HG03442 (cell line): ENCODE measurements around the gene SMIM15.

ENCODE experiments used
- ATAC-seq: cut with Tn5 transposase; IDR thresholded peaks from one replicate; pipeline ENCODE4 v1.9.1; 2021; ENCODE audit warnings: mild to moderate bottlenecking, moderate library complexity; ENCODE audit not compliant: unreplicated experiment

SMIM15 gene

DNA sequence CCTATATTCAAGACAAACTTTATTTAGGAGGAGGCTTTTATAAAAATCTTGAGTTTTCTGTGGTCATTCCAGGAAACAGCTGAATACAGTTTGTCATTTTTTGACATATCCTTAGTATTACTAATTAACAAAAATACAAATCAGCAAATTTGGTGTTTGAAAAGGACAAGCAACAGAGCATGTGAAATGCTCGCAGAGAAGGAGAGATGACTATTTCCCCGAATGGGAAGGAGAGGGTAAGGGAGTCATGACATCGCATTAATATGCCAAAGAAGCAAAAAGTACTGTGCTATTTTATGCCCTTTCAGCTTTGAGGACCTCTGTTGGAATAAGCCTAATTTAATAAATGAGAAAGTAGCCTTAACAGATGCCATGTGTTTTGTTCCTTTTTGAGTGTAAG, 1.8 kb downstream of the SMIM15 start:
- ATAC-seq: no peak

DNA sequence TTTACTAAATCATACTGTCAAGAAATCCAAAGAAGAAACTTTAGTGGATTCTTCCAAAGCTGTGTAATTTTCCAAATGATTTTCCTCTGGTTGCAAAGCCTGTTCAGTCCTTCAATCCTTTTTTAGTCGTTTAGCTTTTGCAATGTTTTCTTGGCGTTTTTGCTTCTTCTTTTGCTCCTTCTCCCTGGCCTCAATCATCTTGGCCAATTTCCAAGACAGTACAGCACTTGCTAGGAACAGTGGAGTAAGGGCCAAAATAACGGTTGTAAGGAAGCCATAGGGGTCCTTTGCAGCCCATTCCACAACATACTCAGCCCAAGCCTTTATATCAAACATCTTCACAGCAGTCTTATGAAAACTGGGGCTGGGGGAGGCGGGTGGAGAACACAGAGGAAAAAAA, 2.4 kb downstream of the SMIM15 start:
- no peak for ATAC-seq

DNA sequence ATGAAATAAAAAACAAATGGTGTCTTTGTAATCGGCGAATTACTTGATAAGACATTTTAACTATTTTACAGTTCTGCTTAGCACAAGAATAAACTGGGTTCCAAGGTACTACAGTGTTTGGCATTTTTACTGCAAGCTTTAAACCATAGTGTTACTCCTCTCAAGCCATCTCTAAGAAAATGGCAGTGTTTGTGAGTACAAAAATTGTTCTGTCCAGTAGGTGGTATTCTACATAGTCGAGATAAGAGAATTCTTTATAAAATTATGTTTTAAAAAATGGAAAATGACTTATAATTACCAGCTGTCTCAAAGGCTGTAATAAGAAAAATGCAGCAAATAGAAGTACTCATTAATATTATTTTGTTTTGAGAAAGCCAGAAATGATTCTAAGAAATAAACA, 3.2 kb downstream of the SMIM15 start:
- ATAC-seq: no peak

DNA sequence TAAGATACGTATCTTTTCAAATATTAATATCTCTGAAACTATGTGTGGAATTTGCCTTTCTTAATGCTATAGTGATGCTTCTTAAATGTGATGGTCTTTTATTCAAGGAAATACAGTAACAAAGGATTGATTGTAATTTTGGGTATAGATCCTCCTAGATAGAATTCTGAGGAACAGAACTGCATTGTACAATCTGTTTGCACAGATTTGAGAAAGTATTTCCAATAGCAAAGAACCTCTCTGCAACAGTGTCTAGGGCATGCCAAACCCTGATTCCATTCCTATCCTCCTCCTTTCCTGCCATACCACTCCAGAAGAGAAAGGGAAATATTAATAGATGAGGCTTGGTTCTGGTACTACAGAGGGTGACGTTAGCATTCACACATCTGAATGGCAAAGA, 10.4 kb downstream of the SMIM15 start:
- no peak for ATAC-seq

DNA sequence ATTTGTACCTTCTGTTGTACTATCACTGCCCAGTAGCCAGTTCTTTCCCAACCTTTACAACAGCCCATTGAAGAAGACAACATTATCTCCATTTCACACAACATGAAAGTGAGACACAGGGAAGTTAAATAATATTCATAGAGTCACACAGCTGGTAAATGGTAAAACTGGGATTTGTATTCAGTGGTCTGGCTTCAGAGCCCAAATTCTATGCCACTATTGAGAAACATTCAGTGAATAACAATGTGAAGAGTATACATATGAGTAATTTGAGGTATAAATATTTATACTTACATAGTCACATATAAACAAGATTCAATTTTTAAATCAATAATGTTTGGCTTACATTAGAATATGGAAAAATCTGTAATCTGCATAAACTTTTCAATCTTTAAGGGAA, 13.8 kb downstream of the SMIM15 start:
- no peak for ATAC-seq

DNA sequence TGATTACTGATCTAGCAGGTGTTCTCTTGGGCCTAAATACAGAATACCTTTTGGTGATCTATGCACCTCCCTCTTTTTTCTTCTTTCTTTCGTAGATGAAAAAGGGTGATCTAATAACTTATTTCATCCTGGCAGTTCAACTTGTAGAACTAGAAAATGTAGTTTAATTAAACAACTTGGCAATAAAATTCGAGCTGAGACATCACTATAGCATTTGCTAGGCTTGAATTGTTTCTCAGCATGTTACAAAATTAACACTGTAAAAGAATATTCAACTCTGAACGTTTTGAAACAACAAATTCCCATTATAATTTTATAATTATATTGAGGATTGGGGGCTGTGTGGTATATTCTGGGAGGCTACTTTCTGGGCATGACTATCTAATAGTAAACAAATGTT, 19.5 kb downstream of the SMIM15 start:
- no peak for ATAC-seq

DNA sequence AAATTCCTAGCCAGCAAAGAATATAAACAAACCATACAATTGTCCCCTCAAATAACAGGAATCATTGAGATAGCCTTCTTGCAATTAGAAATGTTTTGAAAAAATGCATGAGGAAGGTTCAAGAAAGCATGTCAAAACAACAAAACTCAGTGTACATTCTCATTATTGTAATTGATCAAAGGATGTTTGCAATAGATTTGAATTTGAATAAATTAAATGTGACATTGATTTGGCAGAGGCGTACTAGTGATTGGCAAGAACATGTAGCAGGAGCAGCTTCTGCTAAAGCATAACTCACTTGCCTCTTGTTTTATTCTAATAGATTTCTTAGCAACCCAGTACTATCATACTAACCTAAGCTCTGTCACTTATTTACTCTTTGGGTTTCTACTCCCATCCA, 19.9 kb downstream of the SMIM15 start:
- no peak for ATAC-seq

DNA sequence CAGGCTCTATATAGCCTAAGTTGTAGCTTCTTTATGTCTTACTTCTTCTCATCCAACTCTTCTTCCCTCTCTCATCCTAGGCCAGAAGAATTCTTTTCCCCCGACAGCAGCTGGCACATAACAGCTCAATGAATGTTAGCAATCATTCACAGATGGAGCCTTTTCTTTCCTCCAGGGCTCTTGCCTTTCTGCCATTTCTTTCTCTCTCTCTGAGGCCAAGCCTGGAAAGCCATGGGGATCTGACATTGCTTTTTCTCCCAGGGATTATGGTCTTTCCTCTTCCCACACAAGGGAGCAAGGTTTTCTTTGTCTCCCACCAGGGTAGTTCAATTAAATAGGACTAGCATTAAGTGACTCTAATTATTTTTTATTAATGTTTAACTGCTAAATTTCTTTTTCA, 20.5 kb downstream of the SMIM15 start:
- no peak for ATAC-seq

DNA sequence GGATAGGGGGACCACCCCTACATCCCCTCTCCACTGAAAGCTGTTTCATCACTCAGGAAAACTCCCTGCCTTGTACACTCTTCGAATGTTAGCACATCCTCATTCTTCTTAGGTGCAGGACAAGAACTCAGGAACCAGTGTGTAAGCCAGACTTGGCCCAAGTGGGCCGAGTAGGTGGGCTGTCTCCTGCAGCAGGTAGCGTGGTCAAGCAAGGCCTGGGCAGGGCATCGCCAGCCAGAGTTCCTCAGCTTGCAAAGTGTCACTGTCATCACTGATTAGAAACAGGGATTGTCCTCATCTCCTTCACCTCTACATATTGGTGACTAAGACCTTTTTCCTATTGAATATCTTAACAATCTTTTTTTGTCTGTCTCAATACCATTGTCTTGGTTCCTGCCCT, 22.3 kb downstream of the SMIM15 start:
- ATAC-seq: no peak

DNA sequence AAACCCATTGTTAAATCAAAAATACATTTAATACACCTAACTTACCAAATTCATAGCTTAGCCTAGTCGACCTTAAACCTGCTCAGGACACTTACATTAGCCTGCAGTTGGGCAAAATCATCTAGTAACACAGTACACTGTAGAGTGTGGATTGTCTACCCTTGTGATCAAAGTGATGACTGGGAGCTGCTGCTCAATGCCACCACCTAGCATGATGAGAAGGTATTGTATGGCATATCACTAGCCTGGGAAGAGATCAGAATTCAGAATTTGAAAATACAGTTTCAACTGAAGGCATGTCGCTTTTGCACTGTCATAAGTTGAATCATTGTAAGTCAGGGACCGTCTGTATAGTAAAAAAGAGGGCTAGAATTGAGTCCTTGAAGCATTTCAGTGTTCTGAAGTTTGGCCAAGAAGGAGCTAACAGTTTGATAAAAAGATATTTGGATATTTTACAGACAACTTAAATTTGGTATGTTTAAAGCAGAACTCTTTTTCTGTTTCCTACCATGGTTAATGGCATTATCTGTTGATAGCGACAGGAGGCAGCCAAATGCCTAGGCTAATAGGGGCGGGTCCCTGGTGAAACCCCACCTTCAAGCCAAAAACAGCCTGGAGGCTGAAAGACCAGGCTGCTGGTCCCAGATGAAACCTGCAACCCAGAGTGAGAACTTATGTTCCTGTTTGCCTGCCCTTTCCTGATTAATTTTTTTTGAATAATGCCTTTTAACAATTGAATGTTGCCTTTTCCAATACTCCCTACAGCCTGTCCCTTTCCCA, 23.0 kb downstream of the SMIM15 start:
- no peak for ATAC-seq

DNA sequence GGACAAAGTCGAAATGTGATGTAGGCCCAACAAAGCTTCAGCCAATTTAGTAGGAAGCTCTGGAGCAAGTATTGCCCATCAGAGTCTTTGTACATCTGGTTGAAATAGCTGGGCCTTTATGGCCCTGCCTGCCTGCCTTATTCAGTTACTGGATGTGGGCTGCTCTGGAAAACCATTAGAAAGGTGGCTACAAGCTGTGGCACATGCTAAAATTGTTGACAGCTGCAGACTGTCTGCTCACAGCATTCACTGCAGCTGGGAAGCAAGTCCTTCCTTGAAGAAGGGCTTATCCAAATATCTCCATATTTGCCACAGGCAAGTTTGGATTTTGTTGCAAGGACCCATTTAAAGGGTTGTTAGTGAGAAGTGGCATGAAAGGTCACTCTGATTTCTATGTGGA, 24.4 kb downstream of the SMIM15 start:
- no peak for ATAC-seq

DNA sequence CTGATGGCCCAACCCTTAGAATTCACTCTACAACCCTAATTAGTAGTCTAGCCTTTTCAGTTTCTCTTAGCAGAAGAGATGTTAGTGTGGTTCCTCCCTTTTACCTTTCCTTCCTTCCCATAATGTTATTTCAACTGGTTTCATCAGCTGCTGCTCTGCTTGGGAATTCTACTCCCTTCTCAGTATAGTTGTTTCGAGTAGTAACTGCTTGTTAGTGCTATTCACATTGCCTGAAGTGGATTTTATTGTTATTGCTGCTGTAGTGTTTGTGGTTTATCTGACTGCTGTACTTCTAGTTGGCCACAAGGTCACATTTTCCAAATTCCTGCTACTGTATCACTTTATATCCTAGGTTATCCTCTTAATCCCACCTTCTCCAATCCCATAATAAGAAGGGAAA, 29.7 kb downstream of the SMIM15 start:
- no peak for ATAC-seq

DNA sequence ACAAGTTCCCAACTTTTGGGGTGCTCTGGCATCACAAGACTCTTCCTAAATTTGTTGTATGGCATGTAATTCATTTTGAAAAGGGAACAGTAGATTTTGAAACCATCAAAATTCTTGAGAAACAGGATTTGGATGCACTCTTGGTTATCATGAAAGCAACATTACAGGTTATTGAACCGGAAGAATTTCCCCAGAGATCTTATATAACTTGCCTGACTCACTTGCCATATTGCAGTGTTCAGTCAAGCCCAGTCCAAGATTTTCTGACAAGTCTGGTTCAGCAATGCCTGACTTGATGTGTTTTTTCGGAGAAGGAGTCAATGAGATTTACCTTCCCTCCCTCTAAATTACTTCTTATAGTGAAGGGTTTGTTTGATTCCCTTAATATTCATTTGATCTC, 32.0 kb downstream of the SMIM15 start:
- ATAC-seq: no peak

DNA sequence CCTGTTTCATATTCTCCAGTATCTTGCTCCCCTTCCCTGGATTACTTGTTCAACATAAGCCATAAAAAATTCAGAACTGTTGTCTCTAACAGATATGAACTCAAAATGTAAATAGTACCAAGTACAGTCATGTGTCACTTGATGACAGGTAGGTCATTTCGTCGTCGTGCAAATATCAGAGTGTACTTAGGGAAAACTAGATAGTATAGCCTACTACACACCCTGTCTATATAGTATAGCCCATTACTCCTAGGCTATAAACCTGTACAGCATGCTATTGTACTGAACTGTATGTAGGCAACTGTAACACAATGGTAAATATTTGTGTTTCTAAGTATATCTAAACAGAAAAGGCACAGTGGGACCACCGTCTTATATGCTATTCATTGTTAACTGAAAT, 39.1 kb downstream of the SMIM15 start:
- ATAC-seq: no peak

DNA sequence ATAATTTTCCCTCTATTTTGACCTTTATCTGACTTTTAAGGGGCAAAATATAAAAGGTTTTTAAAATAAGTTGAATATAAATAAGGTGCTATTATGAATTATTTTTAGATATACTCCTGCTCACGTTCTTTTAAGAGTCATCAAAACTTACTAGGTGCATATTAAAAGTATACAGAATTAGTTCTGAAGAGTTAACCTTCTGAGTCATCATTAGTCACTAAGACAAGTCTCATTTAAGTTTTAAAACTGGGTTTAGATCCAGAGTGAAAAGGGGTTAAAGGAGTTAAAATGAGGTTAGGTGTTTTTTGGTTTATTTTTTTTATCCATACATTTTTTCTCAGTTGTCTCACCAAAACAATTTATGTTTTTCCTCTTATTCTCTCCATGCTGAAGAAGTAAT, 41.7 kb downstream of the SMIM15 start:
- no peak for ATAC-seq

DNA sequence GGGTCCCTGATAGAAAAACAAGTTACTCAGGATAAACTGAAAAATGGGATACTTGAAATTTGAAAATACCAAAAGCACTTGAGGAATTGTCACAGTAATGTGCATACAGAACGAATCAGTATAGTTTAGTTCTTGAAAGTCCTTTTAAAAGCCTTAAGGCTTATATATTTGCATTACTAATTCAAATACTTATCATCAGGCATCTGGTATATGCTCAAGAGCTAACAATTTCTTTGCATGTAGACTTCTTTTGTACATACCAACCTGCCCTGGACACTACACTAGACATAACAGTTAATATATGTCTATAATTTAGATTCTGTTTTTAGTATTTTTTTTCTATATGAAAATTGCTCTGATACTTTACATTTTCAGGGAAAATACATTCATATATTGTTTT, 43.2 kb downstream of the SMIM15 start:
- no peak for ATAC-seq

DNA sequence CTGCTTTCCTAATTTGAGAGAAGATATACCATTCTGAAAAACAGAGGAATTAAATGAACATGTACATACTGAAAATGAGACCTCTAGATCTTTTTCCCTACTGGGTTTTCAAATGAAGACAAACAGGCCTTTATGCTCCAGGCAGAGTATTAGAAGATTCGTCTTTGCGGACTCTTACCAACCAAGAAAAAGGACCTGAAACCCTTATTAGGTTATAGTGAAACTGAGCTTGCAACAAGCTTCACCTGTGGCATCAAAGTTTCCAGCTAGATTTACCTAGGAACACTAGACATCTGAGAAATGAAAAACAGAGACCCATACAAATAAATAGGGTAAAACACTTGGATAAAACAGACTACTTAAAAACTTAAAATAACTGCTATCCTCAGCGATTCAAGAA, 46.3 kb downstream of the SMIM15 start:
- no peak for ATAC-seq

DNA sequence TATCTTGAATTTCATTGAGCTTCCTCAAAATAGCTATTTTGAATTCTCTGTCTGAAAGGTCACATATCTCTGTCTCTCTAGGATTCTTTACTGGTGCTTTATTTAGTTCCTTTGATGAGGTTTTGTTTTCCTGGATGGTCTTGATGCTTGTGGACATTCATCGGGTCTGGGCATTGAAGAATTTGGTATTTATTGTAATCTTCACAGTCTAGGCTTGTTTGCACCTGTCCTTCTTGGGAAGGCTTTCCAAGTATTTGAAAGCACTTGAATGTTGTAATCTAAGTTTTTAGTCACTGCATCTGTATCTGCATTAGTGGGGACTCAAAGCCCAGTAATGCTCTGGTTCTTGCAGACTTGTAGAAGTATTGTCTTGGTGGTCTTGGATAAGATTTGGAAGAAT, 47.8 kb downstream of the SMIM15 start:
- no peak for ATAC-seq
